IMR-90 (cell line): ENCODE measurements around the gene COL13A1. TPM values are rescaled to one million over a fixed set of nuclear protein-coding genes. Genes with fewer than 3 reads are reported as not detected.

Source experiments
- ATAC-seq: fragments of 200-7000 bp; cut with Tn5 transposase; 2 replicates; pipeline ENCODE4 v1.9.1; 2020; ENCODE audit warnings: low read depth, mild to moderate bottlenecking, moderate library complexity
- BruUV-seq: library from RNA; stranded (reverse); fragments of 400-500 nt; replicated peaks from 2 replicates; lab custom pipeline; 2021; lab: Mats Ljungman, UMichigan
- CTCF ChIA-PET: fragments of 300-600 bp; formaldehyde crosslinking; extraction: SDS; loops from one replicate; lab custom pipeline; 2021; ENCODE audit warnings: antibody characterized with exemption; lab: Yijun Ruan, JAX
- POLR2A ChIA-PET: fragments of 300-600 bp; sonication (Branson Sonifier 250); formaldehyde crosslinking; loops from one replicate; lab custom pipeline; 2022; ENCODE audit warnings: antibody characterized with exemption; ENCODE audit not compliant: unreplicated experiment; lab: Charles Lee
- DNase-seq: peaks from one replicate; pipeline ENCODE4 v3.0.0; 2013
- H2AFZ ChIP-seq: replicated peaks from 2 replicates; pipeline ENCODE3; 2013; ENCODE audit warnings: low read length, mild to moderate bottlenecking; ENCODE audit not compliant: poor library complexity
- H2AK5ac ChIP-seq: 2 replicates; pipeline ENCODE4 v1.6.1; 2013; ENCODE audit warnings: low read depth, low read length, inconsistent platforms
- H2AK9ac ChIP-seq: replicated peaks from 2 replicates; pipeline ENCODE3; 2013; ENCODE audit warnings: mild to moderate bottlenecking, low read depth, low read length, moderate library complexity; ENCODE audit not compliant: poor library complexity
- H2BK120ac ChIP-seq: 2 replicates; pipeline ENCODE4 v1.6.1; 2013; ENCODE audit warnings: low read depth, low read length, inconsistent platforms
- H2BK15ac ChIP-seq: 3 replicates; pipeline ENCODE4 v1.6.1; 2013; ENCODE audit warnings: low read depth, low read length, inconsistent platforms
- H2BK20ac ChIP-seq: 2 replicates; pipeline ENCODE4 v1.6.1; 2013; ENCODE audit warnings: low read depth, mild to moderate bottlenecking, inconsistent platforms, low read length, moderate library complexity
- H2BK5ac ChIP-seq: 2 replicates; pipeline ENCODE4 v1.6.1; 2013; ENCODE audit warnings: mild to moderate bottlenecking, low read depth, low read length, inconsistent platforms; ENCODE audit not compliant: poor library complexity, severe bottlenecking
- H3K14ac ChIP-seq: replicated peaks from 2 replicates; pipeline ENCODE4 v1.6.1; 2013; ENCODE audit warnings: low read depth, low read length, inconsistent platforms
- H3K18ac ChIP-seq: 2 replicates; pipeline ENCODE4 v1.6.1; 2013; ENCODE audit warnings: low read depth, low read length, control low read depth
- H3K23ac ChIP-seq: 2 replicates; pipeline ENCODE4 v1.6.1; 2013; ENCODE audit warnings: low read depth, low read length, inconsistent platforms
- H3K27ac ChIP-seq: 2 replicates; pipeline ENCODE4 v1.5.1; 2013; ENCODE audit warnings: mild to moderate bottlenecking, control low read depth, low read length; ENCODE audit not compliant: insufficient read depth
- H3K27me3 ChIP-seq: 2 replicates; pipeline ENCODE4 v1.6.1; 2013; ENCODE audit warnings: low read length; ENCODE audit not compliant: control insufficient read depth, insufficient read depth
- H3K36me3 ChIP-seq: 2 replicates; pipeline ENCODE4 v1.6.1; 2013; ENCODE audit warnings: low read length, mixed read lengths; ENCODE audit not compliant: control insufficient read depth, insufficient read depth
- H3K4ac ChIP-seq: 2 replicates; pipeline ENCODE4 v1.6.1; 2013; ENCODE audit warnings: low read depth, low read length, inconsistent platforms
- H3K4me1 ChIP-seq: 2 replicates; pipeline ENCODE4 v1.6.1; 2013; ENCODE audit warnings: low read length, mixed read lengths; ENCODE audit not compliant: control insufficient read depth, insufficient read depth
- H3K4me2 ChIP-seq: 2 replicates; pipeline ENCODE4 v1.6.1; 2013; ENCODE audit warnings: low read depth, mild to moderate bottlenecking, control low read depth, low read length, moderate library complexity
- H3K4me3 ChIP-seq: 2 replicates; pipeline ENCODE4 v1.5.1; 2013; ENCODE audit warnings: low read depth, mild to moderate bottlenecking, control low read depth, low read length, moderate library complexity; ENCODE audit not compliant: insufficient read depth
- H3K56ac ChIP-seq: 2 replicates; pipeline ENCODE4 v1.6.1; 2013; ENCODE audit warnings: low read length, inconsistent platforms; ENCODE audit not compliant: insufficient read depth; ENCODE audit errors: extremely low read depth
- H3K79me1 ChIP-seq, 2 experiments: 2 replicates each; pipeline ENCODE4 v1.6.1; 2013; ENCODE audit warnings: low read length in 2 of 2, inconsistent platforms in 1 of 2, low read depth in 1 of 2
- H3K9ac ChIP-seq: 2 replicates; pipeline ENCODE4 v1.6.1; 2013; ENCODE audit warnings: low read depth, low read length, control low read depth
- H3K9me1 ChIP-seq: 2 replicates; pipeline ENCODE4 v1.6.1; 2013; ENCODE audit warnings: low read length, inconsistent platforms; ENCODE audit not compliant: insufficient read depth
- H3K9me3 ChIP-seq: 2 replicates; pipeline ENCODE4 v1.6.1; 2013; ENCODE audit warnings: low read length; ENCODE audit not compliant: control insufficient read depth, insufficient read depth
- H4K20me1 ChIP-seq: 2 replicates; pipeline ENCODE4 v1.6.1; 2013; ENCODE audit warnings: low read length, inconsistent platforms; ENCODE audit not compliant: insufficient read depth
- H4K5ac ChIP-seq: 2 replicates; pipeline ENCODE4 v1.6.1; 2013; ENCODE audit warnings: mild to moderate bottlenecking, low read depth, low read length, control low read depth
- H4K8ac ChIP-seq, 2 experiments: 2 replicates each; pipeline ENCODE4 v1.6.1; 2013; ENCODE audit warnings: low read depth in 2 of 2, low read length in 2 of 2, control low read depth in 1 of 2, inconsistent platforms in 1 of 2
- H4K91ac ChIP-seq: 2 replicates; pipeline ENCODE4 v1.6.1; 2013; ENCODE audit warnings: low read depth, low read length, inconsistent platforms; ENCODE audit not compliant: insufficient read depth
- BHLHE40 ChIP-seq: fragments of 150-350 bp; IDR thresholded peaks from 2 replicates; pipeline ENCODE4 v1.6.1; 2016; ENCODE audit warnings: mild to moderate bottlenecking, low read depth, low read length
- FOS ChIP-seq: fragments of 150-350 bp; IDR thresholded peaks from 2 replicates; pipeline ENCODE4 v1.6.1; 2016; ENCODE audit warnings: low read depth, low read length
- MAFK ChIP-seq: IDR thresholded peaks from 2 replicates; pipeline ENCODE4 v1.6.1; 2012; ENCODE audit warnings: low read depth, low read length, improper control_type of control experiment
- MXI1 ChIP-seq: IDR thresholded peaks from 2 replicates; pipeline ENCODE4 v1.6.1; 2012; ENCODE audit warnings: low read depth, mild to moderate bottlenecking, low read length, moderate library complexity, borderline replicate concordance
- NFE2L2 ChIP-seq: fragments of 150-350 bp; IDR thresholded peaks from 2 replicates; pipeline ENCODE4 v1.6.1; 2016; ENCODE audit warnings: low read depth, mild to moderate bottlenecking, low read length
- RCOR1 ChIP-seq: IDR thresholded peaks from 2 replicates; pipeline ENCODE4 v1.6.1; 2012; ENCODE audit warnings: mild to moderate bottlenecking, low read length, improper control_type of control experiment; ENCODE audit not compliant: insufficient replicate concordance
- SMC3 ChIP-seq: fragments of 150-350 bp; IDR thresholded peaks from 2 replicates; pipeline ENCODE4 v1.6.1; 2016; ENCODE audit warnings: low read depth, mild to moderate bottlenecking, antibody characterized with exemption, low read length, moderate library complexity
- WGBS, 2 experiments: methylation state at CpG; one replicate each; pipeline versions ENCODE4 v1.1.5 to v1.1.7; 2013; ENCODE audit warnings: missing lambda C conversion rate in 2 of 2; ENCODE audit not compliant: insufficient read length in 1 of 2; ENCODE audit errors: extremely low coverage in 2 of 2; 5-methylcytosine and 5-hydroxymethylcytosine counted together
- dilution Hi-C: fragments of 300-500 bp; cut with HindIII; formaldehyde crosslinking; loops from one replicate; pipeline ENCODE4 v1.14.3; 2018; ENCODE audit warnings: low sequenced_read_pairs; ENCODE audit not compliant: unreplicated experiment
- in situ Hi-C: fragments of 300-500 bp; cut with MboI; formaldehyde crosslinking; loops from 3 replicates; pipeline ENCODE4 v1.14.3; 2019; ENCODE audit warnings: low sequenced_read_pairs, inconsistent platforms, mixed read lengths
- intact Hi-C: fragments of 100-400 bp; cut with micrococcal nuclease; formaldehyde crosslinking; loops from 2 replicates; pipeline ENCODE4 v1.10.0; 2022
- polyA plus RNA-seq, 3 experiments: library from polyadenylated mRNA; depleted of rRNA; stranded (reverse); fragments of >200 nt; gene quantifications; 2 replicates each; pipeline ENCODE4 v1.2.3, GENCODE V29; 2012; ENCODE audit warnings: low replicate concordance in 1 of 3
- total RNA-seq: library from RNA; depleted of rRNA; stranded (reverse); fragments of >200 nt; gene quantifications from 2 replicates; pipeline ENCODE4 v1.2.3, GENCODE V29; 2012
- TF ChIP-seq, protein P1 (sequence below): fragments of 150-350 bp; IDR thresholded peaks from 2 replicates; pipeline ENCODE4 v1.6.1; 2016; ENCODE audit warnings: low read depth, mild to moderate bottlenecking, low read length, moderate library complexity, borderline replicate concordance

COL13A1 gene
- total and polyA plus RNA-seq, 2 of the 4 experiments (the other 2 are of a cell fraction) = 12.2 to 31.3 TPM

DNA sequence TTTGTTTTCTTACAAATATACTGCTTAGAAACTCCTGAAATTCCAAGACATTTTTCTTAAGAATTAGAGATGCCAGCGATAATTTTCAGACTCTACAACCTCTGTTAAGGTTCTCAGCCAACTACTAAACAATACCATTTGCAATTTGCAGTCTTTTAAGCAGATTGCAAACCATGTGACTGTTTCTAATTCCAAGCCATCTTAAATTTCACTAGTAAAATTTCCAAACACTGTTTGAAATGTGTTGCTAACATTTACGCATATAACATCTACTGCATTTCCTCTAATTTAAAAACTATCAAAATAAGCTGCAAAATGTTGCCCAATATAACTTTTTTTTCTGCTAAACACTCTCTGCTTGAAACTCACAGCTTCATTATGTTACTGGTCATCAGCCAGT, 194.9 kb downstream of the COL13A1 start:
- no peaks in the 10 kb centered on the region for H3K36me3 ChIP-seq
- H3K18ac ChIP-seq = no peak overlapping the region
- no peak for ATAC-seq
- H2BK20ac ChIP-seq = no peak overlapping the region
- H4K5ac ChIP-seq = no peak overlapping the region
- TF ChIP-seq, protein P1, sequence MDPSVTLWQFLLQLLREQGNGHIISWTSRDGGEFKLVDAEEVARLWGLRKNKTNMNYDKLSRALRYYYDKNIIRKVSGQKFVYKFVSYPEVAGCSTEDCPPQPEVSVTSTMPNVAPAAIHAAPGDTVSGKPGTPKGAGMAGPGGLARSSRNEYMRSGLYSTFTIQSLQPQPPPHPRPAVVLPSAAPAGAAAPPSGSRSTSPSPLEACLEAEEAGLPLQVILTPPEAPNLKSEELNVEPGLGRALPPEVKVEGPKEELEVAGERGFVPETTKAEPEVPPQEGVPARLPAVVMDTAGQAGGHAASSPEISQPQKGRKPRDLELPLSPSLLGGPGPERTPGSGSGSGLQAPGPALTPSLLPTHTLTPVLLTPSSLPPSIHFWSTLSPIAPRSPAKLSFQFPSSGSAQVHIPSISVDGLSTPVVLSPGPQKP = no peak
- TF ChIP-seq FOS (no peak), BHLHE40 (no peak), MAFK (no peak), SMC3 (no peak), RCOR1 (no peak), MXI1 (no peak), NFE2L2 (no peak)
- dilution Hi-C loops (no loop called here), intact Hi-C loops (loop anchor here (5.0 kb wide), 1 partner anchor 51 kb away; no protein-coding TSS in a partner anchor), in situ Hi-C loops (no loop called here)
- H3K9me3 ChIP-seq = no peaks in the 10 kb centered on the region
- H2AK5ac ChIP-seq = no peak overlapping the region
- no peak overlapping the region for H3K56ac ChIP-seq
- CTCF ChIA-PET = no interaction called here
- no peak overlapping the region for H4K91ac ChIP-seq
- no peak overlapping the region for H2AFZ ChIP-seq
- 38% methylated on average over 2 of the region's 2 CpGs; no CpG with 5 or more reads in 1 of the 2 experiments for WGBS, 2 experiments
- H4K8ac ChIP-seq = no peak overlapping the region
- H3K79me1 ChIP-seq = no peaks in the 10 kb centered on the region
- H4K20me1 ChIP-seq = no peaks in the 10 kb centered on the region
- H3K23ac ChIP-seq = no peak overlapping the region
- H3K4me1 ChIP-seq = no peaks in the 10 kb centered on the region
- no peak overlapping the region for H2BK120ac ChIP-seq
- no peaks in the 10 kb centered on the region for H3K9me1 ChIP-seq
- no peak overlapping the region for H2AK9ac ChIP-seq
- H2BK15ac ChIP-seq = no peak overlapping the region
- no peak overlapping the region for H3K4me3 ChIP-seq
- no peak overlapping the region for H3K14ac ChIP-seq
- no peak overlapping the region for H3K4me2 ChIP-seq
- H3K27ac ChIP-seq = no peak overlapping the region
- H3K4ac ChIP-seq = no peak overlapping the region
- no TSS peak for BruUV-seq
- H3K27me3 ChIP-seq = peaks cover 19% of the 10 kb centered on the region
- H2BK5ac ChIP-seq = no peak overlapping the region
- DNase-seq = no peak
- H3K9ac ChIP-seq = no peak overlapping the region
- POLR2A ChIA-PET = no interaction called here
